Activated CD8-positive, alpha-beta memory T cell treated with anti-CD3 and anti-CD28 coated beads for 24 hours (primary cell): ENCODE data around the gene GPR108.
"Not testable (repeated sequence)": the region's sequence is repeated elsewhere in the genome, so short reads cannot be mapped to it uniquely, and the experiment has no call there.

ENCODE experiments used
- DNase-seq: peaks from one replicate; pipeline ENCODE4 v3.0.0-alpha.2; 2020

The GPR108 gene

GRCh38 chr19:6718741-6719539 is 18.4 kb downstream of the GPR108 start:
- DNase-seq, result no peak

- no peak for DNase-seq
Measured at GRCh38 chr19:6718111-6718740, 19.2 kb downstream of the GPR108 start.

GRCh38 chr19:6717441-6717971 is 19.9 kb downstream of the GPR108 start:
- no peak for DNase-seq

- no peak for DNase-seq
Measured at GRCh38 chr19:6717036-6717435, 20.3 kb downstream of the GPR108 start.

- DNase-seq, result no peak
Measured at GRCh38 chr19:6716610-6716970, 20.8 kb downstream of the GPR108 start.

DNA sequence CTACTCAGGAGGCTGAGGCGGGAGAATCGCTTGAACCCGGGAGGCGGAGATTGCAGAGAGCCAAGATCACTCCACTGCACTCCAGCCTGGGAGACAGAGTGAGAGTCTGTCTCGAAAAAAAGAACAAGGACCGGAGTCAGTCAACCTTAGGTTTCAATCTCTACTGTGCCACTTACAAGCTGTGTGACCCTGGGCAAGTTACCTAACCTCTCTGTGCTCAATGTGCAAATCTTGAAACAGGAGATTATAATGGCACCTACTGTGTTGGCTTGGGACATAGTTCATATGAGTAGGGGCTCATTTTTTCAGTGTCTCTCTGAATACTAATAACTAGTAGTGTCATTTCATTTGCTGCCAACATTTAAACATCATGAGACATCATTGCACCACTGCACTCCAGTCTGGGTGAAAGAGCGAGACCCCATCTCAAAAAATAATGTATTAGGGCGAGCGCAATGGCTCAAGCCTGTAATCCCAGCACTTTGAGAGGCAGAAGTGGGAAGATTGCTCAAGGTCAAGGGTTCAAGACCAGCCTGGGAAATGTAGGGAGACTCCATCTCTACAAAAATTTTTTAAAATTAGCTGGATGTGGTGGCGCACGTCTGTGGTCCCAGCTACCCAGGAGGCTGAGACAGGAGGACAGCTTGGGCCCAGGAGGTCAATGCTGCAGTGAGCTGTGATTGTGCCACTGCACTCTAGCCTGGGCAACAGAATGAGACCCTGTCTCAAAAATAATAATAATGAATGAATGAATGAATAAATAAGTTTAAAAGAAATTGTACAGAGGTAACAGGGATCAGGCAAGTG is 22.4 kb downstream of the GPR108 start:
- DNase-seq, result no peak

GRCh38 chr19:6713773-6714692 is 23.3 kb downstream of the GPR108 start:
- DNase-seq, result no peak

DNA sequence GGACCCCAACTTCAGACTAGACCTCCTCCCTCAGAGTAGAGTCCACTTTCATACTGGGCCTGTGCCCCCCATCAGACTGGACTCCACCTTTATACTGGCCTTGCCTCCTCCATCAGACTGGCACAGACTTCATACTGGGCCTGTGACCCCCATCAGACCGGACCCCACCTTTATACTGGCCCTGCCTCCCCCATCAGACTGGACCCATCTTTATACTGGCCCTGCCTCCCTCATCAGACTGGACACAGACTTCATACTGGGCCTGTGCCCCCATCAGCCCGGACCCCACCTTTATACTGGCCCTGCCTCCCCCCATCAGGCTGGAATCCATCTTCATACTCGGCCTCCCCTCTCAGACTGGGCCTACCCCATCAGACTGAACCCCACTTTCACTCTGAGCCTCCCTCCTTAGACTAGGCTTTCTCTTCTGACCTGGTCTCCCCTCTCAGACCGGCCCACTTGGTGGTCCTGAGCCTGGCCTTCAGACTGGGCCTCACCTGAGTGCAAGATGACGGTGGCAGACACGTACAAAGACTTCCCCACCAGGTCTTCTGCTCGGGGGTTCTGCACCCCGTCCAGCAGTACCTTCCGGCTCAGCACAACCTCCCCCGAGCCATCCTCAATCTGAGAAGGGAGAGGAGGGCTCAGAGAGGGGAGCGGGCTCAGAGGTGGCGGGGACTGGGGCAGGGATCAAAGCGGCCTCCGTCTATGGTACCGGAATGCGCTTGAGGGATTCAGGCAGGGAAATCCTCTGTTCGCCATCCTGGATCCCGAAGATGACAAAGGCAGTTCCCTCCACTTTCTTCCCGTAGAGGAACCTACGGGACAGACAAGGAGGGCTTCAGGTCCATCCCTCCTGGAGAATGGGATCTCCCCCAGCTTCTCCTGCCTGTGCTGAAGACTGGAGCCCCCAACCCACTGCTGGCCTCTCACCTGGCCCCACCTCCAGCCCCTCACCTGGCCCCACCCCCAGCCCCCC is 24.4 kb downstream of the GPR108 start:
- DNase-seq, result no peak

- no peak for DNase-seq
Measured at GRCh38 chr19:6712231-6712630, 25.1 kb downstream of the GPR108 start.

GRCh38 chr19:6711605-6712004 is 25.8 kb downstream of the GPR108 start:
- DNase-seq, result no peak

GRCh38 chr19:6711078-6711361 is 26.4 kb downstream of the GPR108 start:
- no peak for DNase-seq

- DNase-seq, result no peak
Measured at GRCh38 chr19:6710273-6711077, 26.9 kb downstream of the GPR108 start.

DNA sequence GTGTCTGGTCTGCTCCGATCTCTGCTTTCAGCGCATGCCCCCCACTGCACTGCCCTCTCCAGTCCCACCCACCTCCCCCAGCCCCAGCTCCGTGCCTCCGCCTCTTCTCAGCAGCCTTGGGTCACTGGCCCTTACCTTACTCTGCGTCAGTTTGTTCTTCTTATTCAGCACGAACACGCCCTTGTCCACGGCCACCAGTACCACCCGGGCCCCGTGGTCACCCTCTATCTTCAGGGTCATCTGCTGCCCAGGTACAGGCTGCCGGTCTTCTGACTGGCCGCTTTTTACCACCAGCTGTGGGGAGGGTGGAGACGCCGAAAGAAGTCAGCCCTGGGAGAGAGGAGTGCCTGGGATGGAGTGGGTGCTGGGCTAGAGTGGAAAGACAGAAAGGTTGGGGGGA is 27.8 kb downstream of the GPR108 start:
- DNase-seq, result no peak

DNA sequence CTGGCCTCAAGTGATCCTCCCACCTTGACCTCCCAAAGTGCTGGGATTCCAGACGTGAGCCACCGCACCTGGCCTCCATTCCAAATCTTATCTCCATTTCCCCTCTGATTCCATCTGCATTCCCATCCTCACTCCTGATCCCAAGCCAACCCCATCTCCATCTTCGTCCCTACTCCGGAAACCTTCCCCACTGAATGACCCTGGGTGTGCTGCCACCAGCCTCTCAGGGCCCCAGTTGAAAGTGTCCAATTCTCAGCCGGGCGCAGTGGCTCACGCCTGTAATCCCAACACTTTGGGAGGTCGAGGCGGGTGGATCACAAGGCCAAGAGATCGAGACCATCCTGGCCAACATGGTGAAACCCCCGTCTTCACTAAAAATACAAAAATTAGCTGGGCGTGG is 28.5 kb downstream of the GPR108 start:
- not testable (repeated sequence) for DNase-seq

GRCh38 chr19:6708346-6708745 is 29.0 kb downstream of the GPR108 start:
- DNase-seq, result no peak

DNA sequence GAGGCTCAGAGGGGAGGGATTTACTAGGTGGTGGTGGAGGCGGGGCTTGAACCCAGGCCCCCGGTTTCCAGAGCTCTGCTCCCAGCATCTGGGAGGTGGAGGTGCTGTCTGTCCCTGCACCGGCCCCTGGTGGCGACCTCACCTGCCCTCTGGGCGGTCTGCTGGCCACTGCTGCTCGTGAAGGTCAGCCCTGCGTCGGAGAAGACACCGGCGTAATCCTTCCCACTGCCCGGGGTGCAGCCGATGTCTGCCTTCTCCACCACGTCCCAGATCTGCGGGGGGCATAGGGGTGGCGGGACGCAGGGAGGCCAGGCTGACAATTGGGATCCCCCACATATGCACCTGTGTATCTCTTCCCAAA is 29.7 kb downstream of the GPR108 start:
- DNase-seq, result no peak

DNA sequence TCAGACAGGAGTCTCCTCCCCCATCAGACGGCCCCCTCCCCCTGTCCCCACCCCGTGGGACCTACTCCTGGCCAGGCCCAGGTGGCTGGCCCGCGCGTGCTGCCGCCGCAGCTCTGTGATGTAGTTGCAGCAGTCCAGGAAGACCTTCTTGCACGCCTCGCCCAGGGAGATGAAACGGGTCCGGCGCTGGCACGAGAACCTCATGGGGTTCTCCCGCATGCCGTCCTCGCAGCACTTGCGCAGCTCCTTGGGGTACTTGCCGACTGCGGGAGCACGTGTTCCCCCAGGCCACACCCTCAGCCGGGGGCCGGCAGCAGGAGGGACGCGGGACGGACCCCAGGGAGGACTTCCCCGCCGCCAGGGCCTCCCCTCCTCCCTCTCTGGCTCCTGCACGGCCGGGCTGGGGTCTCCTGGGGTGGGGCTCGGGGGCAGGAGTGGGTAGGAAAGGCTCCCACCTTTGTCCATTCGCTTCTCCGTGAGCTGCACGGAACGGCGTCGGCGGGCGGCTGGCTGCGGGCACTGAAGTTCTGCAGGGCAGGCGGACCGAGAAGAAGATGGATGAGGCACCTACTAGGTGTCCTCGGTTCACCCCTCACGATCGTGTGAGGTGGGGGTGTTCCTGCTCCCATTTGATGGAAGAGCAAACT is 30.2 kb downstream of the GPR108 start:
- no peak for DNase-seq

DNA sequence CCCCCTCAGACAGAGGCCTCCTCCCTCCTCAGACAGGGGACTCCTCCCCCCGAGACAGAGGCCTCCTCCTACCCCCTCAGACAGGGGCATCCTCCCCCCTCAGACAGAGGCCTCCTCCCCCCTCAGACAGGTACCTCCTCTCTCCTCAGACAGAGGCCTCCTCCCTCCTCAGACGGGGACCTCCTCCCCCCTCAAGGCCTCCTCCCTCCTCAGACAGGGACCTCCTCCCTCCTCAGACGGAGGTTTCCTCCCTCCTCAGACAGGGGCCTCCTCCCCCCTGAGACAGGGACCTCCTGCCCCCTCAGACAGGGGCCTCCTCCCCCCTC is 30.8 kb downstream of the GPR108 start:
- DNase-seq, result no peak

DNA sequence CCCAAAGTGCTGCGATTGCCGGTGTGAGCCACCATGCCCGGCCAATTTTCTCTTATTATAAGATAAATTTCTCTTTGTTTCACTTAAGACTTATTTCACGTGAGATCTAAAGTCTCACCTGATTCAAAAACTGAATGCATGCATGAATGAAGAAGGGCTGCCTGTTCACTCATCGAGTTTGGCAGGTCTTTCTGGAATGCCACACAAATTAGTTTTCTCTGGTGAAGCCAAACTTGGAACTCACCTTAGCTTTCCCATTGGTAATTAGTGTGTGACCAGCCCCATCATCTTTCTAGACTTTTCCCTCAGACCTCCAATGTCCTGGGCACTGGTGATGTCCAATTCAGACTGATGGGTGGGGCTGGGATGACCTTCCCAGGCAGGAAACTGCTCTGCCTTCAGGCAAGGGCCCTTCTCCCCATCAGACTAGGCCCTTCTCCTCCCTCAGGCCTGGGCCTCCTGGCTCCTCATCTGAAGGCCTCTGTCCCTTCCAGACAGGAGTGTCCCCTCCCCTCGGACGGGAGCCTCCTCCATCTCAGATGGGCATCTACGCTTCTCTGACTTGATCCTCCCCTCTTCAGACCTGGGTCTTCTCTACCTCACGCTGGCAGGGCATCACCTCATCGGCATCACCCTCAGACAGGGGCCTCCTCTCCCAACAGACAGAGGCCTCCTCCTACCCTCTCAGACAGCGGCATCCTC is 31.3 kb downstream of the GPR108 start:
- DNase-seq, result no peak
